H1 (cell line): ENCODE data around the gene PKP1.

Source experiments
- CREB1 ChIP-seq: IDR thresholded peaks from 2 replicates; pipeline ENCODE4 v1.6.1; 2012; ENCODE audit warnings: inconsistent platforms
- CTCF ChIP-seq, 3 experiments: IDR thresholded peaks; 1 replicate in 2 of 3; 2 replicates in 1 of 3; pipeline versions ENCODE4 v1.5.1 to v1.6.1; 2011; ENCODE audit warnings: low read length in 3 of 3, mild to moderate bottlenecking in 3 of 3, inconsistent platforms in 2 of 3, low read depth in 1 of 3, moderate library complexity in 1 of 3; ENCODE audit not compliant: insufficient read depth in 1 of 3; ENCODE audit errors: control extremely low read depth in 1 of 3
- EGR1 ChIP-seq: IDR thresholded peaks from 2 replicates; pipeline ENCODE4 v1.6.1; 2011; ENCODE audit warnings: low read depth, low read length, borderline replicate concordance
- EP300 ChIP-seq, 2 experiments: IDR thresholded peaks; 1 replicate in 1 of 2; 2 replicates in 1 of 2; pipeline ENCODE4 v1.6.1; 2011 to 2012; ENCODE audit warnings: low read depth in 2 of 2, low read length in 2 of 2, mild to moderate bottlenecking in 2 of 2, borderline replicate concordance in 1 of 2, inconsistent platforms in 1 of 2, moderate library complexity in 1 of 2
- POLR2A ChIP-seq, 2 experiments: IDR thresholded peaks; 1 replicate in 1 of 2; 2 replicates in 1 of 2; pipeline ENCODE4 v1.6.1; 2011; ENCODE audit warnings: low read depth in 2 of 2, low read length in 2 of 2, mild to moderate bottlenecking in 2 of 2; ENCODE audit errors: control extremely low read depth in 1 of 2
- POLR2AphosphoS5 ChIP-seq: IDR thresholded peaks from 2 replicates; pipeline ENCODE4 v1.6.1; 2011; ENCODE audit warnings: low read depth, low read length
- RFX5 ChIP-seq: IDR thresholded peaks from 2 replicates; pipeline ENCODE4 v1.6.1; 2011; ENCODE audit warnings: low read depth, low read length, improper control_type of control experiment, borderline replicate concordance
- SIN3A ChIP-seq, 2 experiments: IDR thresholded peaks in 1 of 2; conservative IDR thresholded peaks in 1 of 2; 2 replicates each; pipeline ENCODE4 v1.6.1; 2011 to 2012; ENCODE audit warnings: low read length in 2 of 2, improper control_type of control experiment in 1 of 2, low read depth in 1 of 2, mild to moderate bottlenecking in 1 of 2
- SRF ChIP-seq: IDR thresholded peaks from 2 replicates; pipeline ENCODE4 v1.6.1; 2011; ENCODE audit warnings: mild to moderate bottlenecking, low read depth, low read length, moderate library complexity
- SUZ12 ChIP-seq: fragments of 200-600 bp; sonication (generic); IDR thresholded peaks from 2 replicates; pipeline ENCODE4 v1.6.1; 2012; ENCODE audit warnings: mild to moderate bottlenecking, inconsistent platforms, low read length, moderate library complexity, mixed read lengths
- YY1 ChIP-seq: IDR thresholded peaks from 2 replicates; pipeline ENCODE4 v1.6.1; 2011; ENCODE audit warnings: low read depth, mild to moderate bottlenecking, low read length
- ZNF274 ChIP-seq: IDR thresholded peaks from 2 replicates; pipeline ENCODE4 v1.7.0; 2012; ENCODE audit warnings: low read length, borderline replicate concordance; ENCODE audit errors: extremely low read depth
- TF ChIP-seq, protein P1 (sequence below): IDR thresholded peaks from 2 replicates; pipeline ENCODE4 v1.6.1; 2011; ENCODE audit warnings: low read length, improper control_type of control experiment

- TF ChIP-seq YY1 = no peak
- no peak for TF ChIP-seq SIN3A (conservative IDR thresholded peaks at IDR 0.05 in 1 of 2, IDR thresholded peaks at IDR 0.05 in 1 of 2; ENCODE audit: low read depth in 1 of 2, low read length in 2 of 2)
- TF ChIP-seq CTCF (IDR thresholded peaks at IDR 0.05; ENCODE audit: control extremely low read depth in 1 of 3, insufficient read depth in 1 of 3, low read depth in 1 of 3, low read length in 3 of 3) = no peak
- TF ChIP-seq, protein P1, sequence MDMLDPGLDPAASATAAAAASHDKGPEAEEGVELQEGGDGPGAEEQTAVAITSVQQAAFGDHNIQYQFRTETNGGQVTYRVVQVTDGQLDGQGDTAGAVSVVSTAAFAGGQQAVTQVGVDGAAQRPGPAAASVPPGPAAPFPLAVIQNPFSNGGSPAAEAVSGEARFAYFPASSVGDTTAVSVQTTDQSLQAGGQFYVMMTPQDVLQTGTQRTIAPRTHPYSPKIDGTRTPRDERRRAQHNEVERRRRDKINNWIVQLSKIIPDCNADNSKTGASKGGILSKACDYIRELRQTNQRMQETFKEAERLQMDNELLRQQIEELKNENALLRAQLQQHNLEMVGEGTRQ = no peak
- no peak for TF ChIP-seq SUZ12
- TF ChIP-seq POLR2A (IDR thresholded peaks at IDR 0.05; ENCODE audit: control extremely low read depth in 1 of 2, low read depth in 2 of 2, low read length in 2 of 2) = no peak
- no peak for TF ChIP-seq EGR1
- TF ChIP-seq CREB1 = no peak
- TF ChIP-seq POLR2AphosphoS5 = no peak
- TF ChIP-seq EP300 (IDR thresholded peaks at IDR 0.05; ENCODE audit: borderline replicate concordance in 1 of 2, low read depth in 2 of 2, low read length in 2 of 2) = no peak
- no peak for TF ChIP-seq ZNF274
- no peak for TF ChIP-seq RFX5
- TF ChIP-seq SRF = no peak
These were observed 70.1 kb downstream of the PKP1 start for GRCh38 chr1:201353186-201353940.
